B cell (primary cell): ENCODE measurements around the gene JMJD6. TPM values are rescaled to one million over a fixed set of nuclear protein-coding genes. Genes with fewer than 3 reads are reported as not detected.

ENCODE experiments used
- ATAC-seq: fragments of 200-7000 bp; cut with Tn5 transposase; one replicate; pipeline ENCODE4 v1.10.0; 2021; ENCODE audit warnings: low read depth, mild to moderate bottlenecking, moderate number of reproducible peaks, moderate library complexity
- CTCF ChIA-PET: fragments of 350-600 bp; sonication (Branson Sonifier 250); formaldehyde crosslinking; loops from one replicate; lab custom pipeline; 2021; ENCODE audit warnings: antibody characterized with exemption, inconsistent platforms; lab: Charles Lee
- POLR2A ChIA-PET: fragments of 350-600 bp; sonication (Branson Sonifier 250); formaldehyde crosslinking; loops from one replicate; lab custom pipeline; 2021; ENCODE audit warnings: antibody characterized with exemption; lab: Charles Lee
- DNase-seq: peaks from one replicate; pipeline ENCODE4 v3.0.0; 2013
- H2AFZ ChIP-seq: 2 replicates; pipeline ENCODE4 v1.6.1; 2012; ENCODE audit warnings: mild to moderate bottlenecking, low read depth, low read length; ENCODE audit not compliant: insufficient read depth, poor library complexity, severe bottlenecking
- H3K27ac ChIP-seq, 2 donors: 1 replicate in 1 of 2; 2 replicates in 1 of 2; pipeline ENCODE4 v1.5.1; 2012 to 2013; ENCODE audit warnings: low read length in 2 of 2, mild to moderate bottlenecking in 2 of 2, moderate library complexity in 1 of 2
- H3K27me3 ChIP-seq, 4 experiments: fragments of 200-600 bp in 1 of 4; sonication (generic) in 1 of 4; replicated peaks in 1 of 4; 1 replicate in 2 of 4; 2 replicates in 2 of 4; pipeline versions ENCODE4 v1.6.1 to v1.7.0; 2013 to 2016; ENCODE audit warnings: low read length in 3 of 4, mild to moderate bottlenecking in 2 of 4, mixed read lengths in 1 of 4, moderate library complexity in 1 of 4; ENCODE audit not compliant: insufficient read depth in 4 of 4, control insufficient read depth in 3 of 4; ENCODE audit errors: control extremely low read depth in 1 of 4
- H3K36me3 ChIP-seq, 2 experiments: replicated peaks in 1 of 2; 1 replicate in 1 of 2; 2 replicates in 1 of 2; pipeline versions ENCODE4 v1.6.1 to v1.7.1; 2013; ENCODE audit warnings: low read length in 1 of 2; ENCODE audit not compliant: insufficient read depth in 2 of 2, control insufficient read depth in 1 of 2; ENCODE audit errors: control extremely low read depth in 1 of 2, extremely low read depth in 1 of 2
- H3K4me1 ChIP-seq, 2 donors: fragments of 200-600 bp in 1 of 2; sonication (generic) in 1 of 2; 1 replicate in 1 of 2; 2 replicates in 1 of 2; pipeline versions ENCODE4 v1.5.1 to v1.6.1; 2013 to 2017; ENCODE audit warnings: low read length in 2 of 2; ENCODE audit not compliant: control insufficient read depth in 2 of 2, insufficient read depth in 2 of 2
- H3K4me2 ChIP-seq: replicated peaks from 2 replicates; pipeline ENCODE3; 2012; ENCODE audit warnings: mild to moderate bottlenecking, low read depth, low read length; ENCODE audit not compliant: poor library complexity, severe bottlenecking
- H3K4me3 ChIP-seq, 5 experiments: fragments of 200-600 bp in 1 of 5; sonication (generic) in 1 of 5; 1 replicate in 3 of 5; 2 replicates in 2 of 5; pipeline versions ENCODE4 v1.5.1 to v1.7.0; 2011 to 2016; ENCODE audit warnings: low read length in 4 of 5, mild to moderate bottlenecking in 4 of 5, low read depth in 2 of 5, control low read depth in 1 of 5, moderate library complexity in 1 of 5; ENCODE audit not compliant: insufficient read depth in 1 of 5; ENCODE audit errors: control extremely low read depth in 1 of 5, extremely low read depth in 1 of 5
- H3K79me2 ChIP-seq: fragments of 200-600 bp; sonication (generic); one replicate; pipeline ENCODE4 v1.6.0; 2016; ENCODE audit warnings: low read length; ENCODE audit not compliant: control insufficient read depth, insufficient read depth
- H3K9ac ChIP-seq: fragments of 200-600 bp; sonication (generic); 2 replicates; pipeline ENCODE4 v1.6.1; 2017; ENCODE audit warnings: mild to moderate bottlenecking, low read length, moderate library complexity
- H3K9me3 ChIP-seq, 3 donors: one replicate each; pipeline versions ENCODE4 v1.6.1 to v1.7.1; 2013; ENCODE audit warnings: low read length in 2 of 3; ENCODE audit not compliant: control insufficient read depth in 2 of 3, insufficient read depth in 1 of 3; ENCODE audit errors: control extremely low read depth in 1 of 3
- H4K20me1 ChIP-seq: 2 replicates; pipeline ENCODE4 v1.6.0; 2012; ENCODE audit warnings: mild to moderate bottlenecking, low read length; ENCODE audit not compliant: insufficient read depth, control insufficient read depth, poor library complexity, severe bottlenecking
- H3K27ac Mint-ChIP-seq: one replicate; pipeline ENCODE4 v1.8.0; 2021; ENCODE audit warnings: mixed read lengths
- H3K27me3 Mint-ChIP-seq: one replicate; pipeline ENCODE4 v1.8.0; 2021; ENCODE audit warnings: mixed read lengths
- H3K4me1 Mint-ChIP-seq: one replicate; pipeline ENCODE4 v1.8.0; 2021; ENCODE audit warnings: mixed read lengths
- H3K4me3 Mint-ChIP-seq: one replicate; pipeline ENCODE4 v1.8.0; 2021; ENCODE audit warnings: mixed read lengths
- H3K9me3 Mint-ChIP-seq: one replicate; pipeline ENCODE4 v1.8.0; 2022; ENCODE audit warnings: mixed read lengths; ENCODE audit not compliant: insufficient read depth
- CTCF ChIP-seq: fragments of 200-600 bp; IDR thresholded peaks from one replicate; pipeline ENCODE4 v1.8.0; 2022; ENCODE audit warnings: antibody characterized with exemption, mild to moderate bottlenecking
- EZH2 ChIP-seq: IDR thresholded peaks from 2 replicates; pipeline ENCODE4 v1.6.1; 2012; ENCODE audit warnings: borderline replicate concordance, low read depth, mild to moderate bottlenecking, moderate library complexity, low read length; ENCODE audit not compliant: insufficient read depth, poor library complexity, severe bottlenecking
- WGBS: methylation state at CpG from one replicate; pipeline ENCODE4 v1.1.5; 2013; ENCODE audit warnings: missing lambda C conversion rate; ENCODE audit not compliant: insufficient coverage; 5-methylcytosine and 5-hydroxymethylcytosine counted together
- intact Hi-C: fragments of 100-400 bp; cut with micrococcal nuclease; formaldehyde crosslinking; loops from one replicate; pipeline ENCODE4 v1.10.0; 2022
- polyA plus RNA-seq: library from polyadenylated mRNA; depleted of rRNA; stranded (reverse); fragments of >200 nt; gene quantifications from 2 replicates; pipeline ENCODE4 v1.2.3, GENCODE V29; 2012
- total RNA-seq, 2 donors: library from RNA; stranded (reverse); fragments of 120-200 nt in 1 of 2; gene quantifications; 1 replicate in 1 of 2; 2 replicates in 1 of 2; pipeline versions ENCODE4 v1.2.3 to v1.2.4, GENCODE V29; 2013 to 2022

The JMJD6 gene
- total and polyA plus RNA-seq, 2 donors (not counting 1 experiment from before 2014, with no cell fraction given), result 38.2 to 45.0 TPM

DNA sequence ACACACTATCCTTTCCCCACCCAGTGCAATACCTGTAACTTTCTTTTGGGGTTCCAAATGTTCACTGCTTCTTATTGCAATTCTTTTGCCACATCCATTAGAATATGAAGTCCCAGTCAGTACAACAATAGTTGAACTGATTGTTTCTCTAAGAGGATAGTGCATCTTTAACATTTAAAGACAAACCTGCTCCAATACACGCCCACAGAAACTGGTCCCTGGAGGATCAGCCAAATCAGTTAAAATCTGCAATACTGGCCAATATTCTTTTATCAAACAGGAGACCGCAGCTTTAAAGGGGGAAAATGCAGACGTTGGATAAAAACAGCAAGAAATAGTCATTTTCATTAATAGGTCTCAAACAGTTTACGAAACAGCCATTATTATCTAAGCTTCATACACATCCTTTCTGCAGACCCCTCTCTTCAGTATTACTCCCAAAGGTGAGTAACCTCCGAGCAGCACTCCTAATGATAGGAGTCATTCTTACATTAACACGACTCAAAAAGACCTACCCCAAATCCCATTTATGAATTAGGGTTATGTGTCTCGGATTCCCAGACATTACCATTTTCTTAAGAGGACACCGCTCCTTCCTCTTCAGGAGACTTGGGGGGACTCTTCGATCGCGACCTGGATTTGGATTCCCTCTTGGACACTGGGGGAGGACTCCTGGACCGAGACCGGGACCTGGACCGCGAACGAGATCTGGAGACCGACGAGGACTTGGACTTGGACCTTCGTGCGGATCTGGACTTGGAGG, 9.4 kb upstream of the JMJD6 start:
- Mint-ChIP-seq H3K9me3 (no peaks in the 10 kb centered on the region), H3K4me3 (peak overlapping the region; percentile 95), H3K27me3 (no peaks in the 10 kb centered on the region), H3K27ac (peak overlapping the region; percentile 89), H3K4me1 (peaks cover 62% of the 10 kb centered on the region)
- no peak for ATAC-seq
- H3K9ac ChIP-seq, result peak overlapping the region; percentile 87
- peaks cover 77% of the 10 kb centered on the region for H3K79me2 ChIP-seq
- POLR2A ChIA-PET, result interaction anchor here (0.5 to 5.6 kb wide), 5 partner anchors 9 to 1944 kb away, joined by 3 to 75 read pairs (median 4); partner anchors contain the start of genes JMJD6 and METTL23
- CTCF ChIA-PET, result interaction anchor here (0.8 to 4.3 kb wide), 3 partner anchors 9 to 19 kb away, joined by 3 to 29 read pairs (median 5); partner anchors contain the start of genes JMJD6 and METTL23
- H3K27me3 ChIP-seq, result no peaks in the 10 kb centered on the region
- WGBS, result 1% methylated on average over 16 of the region's 20 CpGs
- intact Hi-C loops, result loop anchor here (5.0 kb wide), 3 partner anchors 407 to 1222 kb away; partner anchors contain the start of genes CASKIN2, SEC14L1, TNRC6C and TSEN54
- peaks cover 42 to 43% of the 10 kb centered on the region in 2 donors for H3K4me1 ChIP-seq
- peaks cover 0 to 48% of the 10 kb centered on the region in 2 experiments for H3K36me3 ChIP-seq
- peaks cover 9% of the 10 kb centered on the region for H4K20me1 ChIP-seq
- peak overlapping the region; percentile 12 for H2AFZ ChIP-seq
- H3K27ac ChIP-seq, result peak overlapping the region; percentile 70 to 97
- DNase-seq, result no peak
- peak overlapping the region; percentile 92 for H3K4me2 ChIP-seq
- no peaks in the 10 kb centered on the region for H3K9me3 ChIP-seq
- TF ChIP-seq CTCF (no peak), EZH2 (no peak)
- H3K4me3 ChIP-seq, result peak overlapping the region; percentile 93 to 99 (median 97)

DNA sequence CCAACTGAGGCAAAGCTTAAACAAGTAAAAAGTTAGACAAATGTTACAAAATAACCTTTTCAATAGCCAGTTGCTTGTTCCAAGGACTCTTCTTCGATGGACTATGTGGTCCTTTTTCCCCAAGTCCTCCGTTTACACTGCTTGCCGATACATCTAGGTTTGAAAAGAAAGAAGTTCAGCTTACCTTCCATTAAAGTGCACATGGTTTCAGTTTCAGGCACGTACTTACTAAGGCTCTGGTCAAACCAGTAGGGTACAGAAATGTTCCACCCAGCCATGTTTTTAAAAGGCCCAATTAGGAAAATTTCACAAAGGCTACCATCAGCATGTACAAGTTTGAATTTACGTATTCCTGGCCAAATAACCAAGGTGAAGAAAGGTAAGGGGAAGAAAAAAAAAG, 8.6 kb upstream of the JMJD6 start:
- H4K20me1 ChIP-seq, result peaks cover 9% of the 10 kb centered on the region

More for the DNA sequence above, 8.6 kb upstream of the JMJD6 start:
- Histone ChIP-seq H3K36me3 (peaks cover 0 to 53% of the 10 kb centered on the region in 2 experiments), H3K27me3 (no peaks in the 10 kb centered on the region), H3K9me3 (no peaks in the 10 kb centered on the region), H3K79me2 (peaks cover 76% of the 10 kb centered on the region), H3K4me2 (peak overlapping the region; percentile 92), H2AFZ (no peak overlapping the region), H3K4me3 (peak overlapping the region; percentile 5 to 99 (median 95)), H3K4me1 (peaks cover 43 to 50% of the 10 kb centered on the region in 2 donors), H3K27ac (peak overlapping the region; percentile 35 to 70), H3K9ac (peak overlapping the region; percentile 87)
- H3K9me3 Mint-ChIP-seq, result no peaks in the 10 kb centered on the region
- no peak for ATAC-seq
- H3K27me3 Mint-ChIP-seq, result no peaks in the 10 kb centered on the region
- DNase-seq, result peak; percentile 64
- no peak for TF ChIP-seq EZH2
- TF ChIP-seq CTCF, result no peak
- ChIA-PET POLR2A (interaction anchor here (0.7 to 5.6 kb wide), 5 partner anchors 8 to 1945 kb away, joined by 3 to 75 read pairs (median 4); partner anchors contain the start of genes JMJD6 and METTL23), CTCF (interaction anchor here (0.8 to 1.6 kb wide), 2 partner anchors 11 to 16 kb away, joined by 3 to 5 read pairs; no protein-coding TSS in a partner anchor)
- peak overlapping the region; percentile 83 for H3K27ac Mint-ChIP-seq
- H3K4me3 Mint-ChIP-seq, result peak overlapping the region; percentile 95
- intact Hi-C loops, result loop anchor here (5.0 kb wide), 3 partner anchors 407 to 1222 kb away; partner anchors contain the start of genes CASKIN2, SEC14L1, TNRC6C and TSEN54
- no CpG with 5 or more reads among the region's 5 CpGs for WGBS
- peaks cover 61% of the 10 kb centered on the region for H3K4me1 Mint-ChIP-seq
